GM19324 (cell line): Measurements from ENCODE around the gene RGS5.
"Not testable (repeated sequence)": the region's sequence is repeated elsewhere in the genome, so short reads cannot be mapped to it uniquely, and the experiment has no call there.

Experiments
- ATAC-seq: cut with Tn5 transposase; IDR thresholded peaks from one replicate; pipeline ENCODE4 v1.9.1; 2021; ENCODE audit warnings: mild to moderate bottlenecking, moderate library complexity; ENCODE audit not compliant: unreplicated experiment, low FRiP score

RGS5 gene

GRCh38 chr1:163202833-163203451, at the start of gene RGS5:
Gene RGS5 (minus strand): TSS chr1:163202916. CDS start chr1:163202835, 81 bp downstream.
- no peak for ATAC-seq

DNA sequence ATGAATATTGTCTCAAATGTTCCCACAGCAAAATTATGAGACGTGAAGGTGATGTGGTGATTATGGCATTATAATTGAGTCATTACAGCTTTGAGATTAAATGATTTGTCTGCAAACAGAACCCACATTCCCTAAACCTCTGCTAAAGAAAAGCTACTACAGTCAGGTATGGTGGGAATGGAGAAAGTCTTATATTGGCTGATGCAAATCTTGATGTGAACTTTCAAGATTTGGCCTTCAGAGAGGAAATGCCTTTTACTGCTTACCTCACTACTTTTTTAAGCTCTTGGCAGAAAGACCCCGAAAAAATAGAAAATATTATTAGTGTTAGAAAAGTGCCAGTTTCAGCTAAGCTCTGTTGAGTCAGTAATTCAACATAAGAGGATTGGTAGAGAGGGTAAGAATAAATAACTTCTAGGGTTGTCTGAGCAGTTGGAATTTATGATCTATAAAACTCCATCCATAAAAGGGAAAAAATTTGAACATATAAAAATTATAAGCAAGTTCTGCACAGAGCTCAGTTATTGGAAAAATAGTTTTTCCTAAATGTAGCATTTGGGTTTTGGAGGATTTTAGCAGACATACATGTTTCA, 47.8 kb upstream of the RGS5 start:
- no peak for ATAC-seq

GRCh38 chr1:163248064-163248463, 45.3 kb upstream of the RGS5 start:
- no peak for ATAC-seq

DNA sequence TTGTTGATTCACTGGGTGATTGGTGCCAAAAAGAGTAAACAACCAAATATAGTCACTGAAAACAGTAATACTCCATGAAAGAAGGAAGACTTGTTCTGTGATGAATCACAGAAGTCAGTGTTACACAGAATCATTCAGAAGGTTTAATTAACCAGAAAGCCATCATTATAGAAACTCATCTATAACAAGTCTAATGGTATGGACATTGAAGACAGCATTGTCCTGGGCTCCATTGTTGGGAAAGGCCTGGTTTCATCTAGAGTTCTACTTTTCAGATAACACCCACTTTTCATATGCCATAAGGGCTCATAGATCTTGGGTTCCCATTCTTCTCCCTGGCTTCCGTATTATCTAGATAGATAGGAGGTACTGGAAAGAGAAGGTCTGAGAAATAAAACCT, 41.9 kb upstream of the RGS5 start:
- not testable (repeated sequence) for ATAC-seq

DNA sequence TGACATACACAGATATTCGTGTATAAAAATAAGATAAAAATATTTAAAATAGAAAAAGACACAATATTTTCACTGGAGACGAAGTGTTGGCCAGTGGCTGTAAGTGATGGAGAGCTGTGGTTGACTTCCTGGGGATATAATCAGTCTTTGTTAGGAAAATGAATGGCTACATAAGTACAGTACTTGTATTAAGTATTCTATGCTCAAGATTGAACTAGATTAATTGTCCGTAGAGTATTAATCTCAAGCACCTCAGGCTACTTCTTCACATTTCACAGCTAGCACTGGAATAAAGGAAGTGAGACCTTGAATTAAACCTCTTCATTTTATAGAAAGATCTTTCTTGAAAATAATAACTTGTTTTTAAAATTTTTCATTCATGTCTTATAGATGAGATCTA, 39.0 kb upstream of the RGS5 start:
- no peak for ATAC-seq

DNA sequence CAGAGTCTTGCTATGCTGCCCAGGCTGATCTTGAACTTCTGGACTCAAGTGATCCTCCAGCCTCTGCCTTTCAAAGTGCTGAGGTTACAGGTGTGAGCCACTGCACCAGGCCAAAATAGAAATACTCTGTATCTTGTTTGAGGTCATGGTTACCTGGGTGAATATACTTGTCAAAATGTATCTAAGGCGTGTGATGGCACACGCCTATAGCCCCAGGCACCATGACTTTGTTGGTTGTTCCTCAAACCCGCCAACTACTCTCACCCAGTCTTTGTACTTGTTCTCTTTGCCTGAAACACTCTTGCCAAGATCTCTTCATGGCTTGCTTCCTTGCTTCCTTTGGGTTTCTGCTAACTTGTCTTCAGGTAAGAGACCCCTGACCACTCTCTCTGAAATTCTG, 38.0 kb upstream of the RGS5 start:
- no peak for ATAC-seq

DNA sequence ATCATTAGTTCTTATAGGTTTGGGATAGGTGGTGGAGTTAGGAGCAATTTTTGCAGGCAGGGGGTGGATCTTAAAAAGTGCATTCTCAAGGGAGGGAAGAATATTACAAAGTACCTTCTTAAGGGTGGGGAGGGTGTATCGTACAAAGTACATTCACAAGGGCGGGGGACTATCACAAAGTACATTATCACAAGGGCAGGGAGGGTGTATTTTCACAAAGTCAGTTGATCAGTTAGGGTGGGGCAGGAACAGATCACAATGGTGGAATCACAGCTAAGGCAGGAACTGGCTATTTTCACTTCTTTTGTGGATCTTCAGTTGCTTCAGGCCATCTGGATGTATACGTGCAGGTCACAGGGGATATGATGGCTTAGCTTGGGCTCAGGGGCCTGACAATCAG, 30.9 kb upstream of the RGS5 start:
- not testable (repeated sequence) for ATAC-seq

GRCh38 chr1:163231385-163231784, 28.7 kb upstream of the RGS5 start:
- ATAC-seq, result no peak

DNA sequence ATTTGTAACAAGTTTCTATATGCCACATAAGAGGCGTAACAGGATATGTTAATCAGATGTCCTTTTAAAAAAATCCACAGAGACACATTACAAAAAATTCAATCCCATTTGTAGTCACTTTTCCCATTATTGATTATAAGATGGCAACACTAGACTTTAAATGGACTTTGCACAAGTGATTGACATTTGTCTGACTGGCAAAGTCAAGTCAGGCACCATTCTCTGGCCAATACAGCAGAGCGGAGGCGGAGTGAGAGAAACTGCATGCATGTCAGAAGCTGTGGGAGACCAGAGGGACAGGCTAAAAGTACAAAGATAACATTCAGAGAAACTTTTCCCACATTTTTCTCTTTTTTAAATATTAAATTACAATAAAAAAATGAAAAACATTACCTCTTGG, 28.1 kb upstream of the RGS5 start:
- no peak for ATAC-seq

GRCh38 chr1:163228271-163228670, 25.6 kb upstream of the RGS5 start:
- not testable (repeated sequence) for ATAC-seq

DNA sequence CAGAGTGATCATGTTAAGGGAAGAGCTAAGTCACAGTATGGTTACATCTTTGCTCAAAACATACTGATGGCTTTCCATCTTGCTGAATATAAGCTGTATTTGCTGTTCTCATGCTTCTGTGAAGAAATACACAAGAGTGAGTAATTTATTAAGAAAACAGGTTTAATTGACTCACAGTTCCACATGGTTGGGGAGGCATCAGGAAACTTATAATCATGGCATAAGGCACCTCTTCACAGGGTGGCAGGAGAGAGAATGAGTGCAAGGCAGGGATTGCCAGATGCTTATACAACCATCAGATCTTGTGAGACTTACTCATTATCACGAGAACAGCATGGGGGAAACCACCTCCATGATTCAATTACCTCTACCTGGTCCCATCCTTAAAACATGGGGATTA, 24.4 kb upstream of the RGS5 start:
- no peak for ATAC-seq

GRCh38 chr1:163213626-163214025, 10.9 kb upstream of the RGS5 start:
- no peak for ATAC-seq

DNA sequence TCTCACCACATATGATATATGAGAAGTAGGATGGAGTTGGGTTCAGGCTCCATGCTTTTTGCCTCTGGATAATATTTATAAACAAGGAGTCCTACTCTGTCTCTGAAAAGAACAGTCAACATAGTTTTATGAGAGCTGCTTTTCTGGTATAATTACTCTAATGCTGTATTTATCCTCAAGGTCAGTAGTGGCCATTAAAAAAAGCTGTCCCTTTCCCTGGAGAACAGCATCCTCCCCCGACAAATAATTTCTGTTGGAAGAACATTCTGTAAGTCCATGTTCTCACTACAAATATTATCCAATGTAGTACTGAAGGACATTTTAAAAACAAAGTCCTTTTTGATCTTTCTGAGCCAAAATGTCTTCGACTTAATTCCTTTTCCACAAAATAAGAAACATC, 9.0 kb upstream of the RGS5 start:
- no peak for ATAC-seq

GRCh38 chr1:163205513-163205912, 2.8 kb upstream of the RGS5 start:
- no peak for ATAC-seq

- ATAC-seq, result no peak
Observed at GRCh38 chr1:163203561-163203960, 845 bp upstream of the RGS5 start.

GRCh38 chr1:163201906-163202305, 810 bp downstream of the RGS5 start:
- no peak for ATAC-seq

- no peak for ATAC-seq
Observed at GRCh38 chr1:163197022-163197421, 5.7 kb downstream of the RGS5 start.

GRCh38 chr1:163196449-163196787, 6.3 kb downstream of the RGS5 start:
- ATAC-seq, result no peak

DNA sequence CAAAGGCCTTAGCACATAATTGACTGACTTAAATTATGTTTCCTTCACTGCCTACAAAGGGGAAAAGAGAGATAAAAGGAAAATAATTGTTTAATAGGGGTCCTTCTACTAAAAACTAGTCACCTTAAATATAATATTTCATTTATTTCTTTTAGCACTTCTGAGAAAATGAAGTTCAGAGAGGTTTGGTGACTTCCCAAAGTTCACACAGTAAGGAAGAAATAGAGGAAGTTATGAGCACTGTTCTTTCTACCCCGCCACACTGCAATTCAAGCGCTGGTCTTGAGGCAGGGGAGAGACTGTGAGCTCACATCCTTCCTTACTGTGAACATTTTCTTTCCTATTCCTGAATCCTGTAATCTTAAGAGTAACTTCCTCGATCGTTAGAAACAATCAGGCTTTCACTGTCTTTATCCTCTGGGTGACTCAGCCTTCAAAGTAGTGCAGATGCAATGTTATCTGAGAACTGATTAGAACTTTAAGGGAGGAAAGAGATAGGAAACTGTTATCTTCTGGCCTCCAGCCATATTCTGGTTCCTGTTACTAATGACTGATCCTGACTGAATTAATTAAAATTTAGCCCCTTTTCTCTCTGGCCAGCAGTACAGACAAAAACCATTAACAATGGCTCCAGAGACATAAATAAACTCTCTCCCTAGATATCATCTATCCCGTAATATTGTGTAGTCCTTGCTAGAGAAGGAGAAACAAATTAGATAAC, 6.8 kb downstream of the RGS5 start:
- ATAC-seq, result no peak

DNA sequence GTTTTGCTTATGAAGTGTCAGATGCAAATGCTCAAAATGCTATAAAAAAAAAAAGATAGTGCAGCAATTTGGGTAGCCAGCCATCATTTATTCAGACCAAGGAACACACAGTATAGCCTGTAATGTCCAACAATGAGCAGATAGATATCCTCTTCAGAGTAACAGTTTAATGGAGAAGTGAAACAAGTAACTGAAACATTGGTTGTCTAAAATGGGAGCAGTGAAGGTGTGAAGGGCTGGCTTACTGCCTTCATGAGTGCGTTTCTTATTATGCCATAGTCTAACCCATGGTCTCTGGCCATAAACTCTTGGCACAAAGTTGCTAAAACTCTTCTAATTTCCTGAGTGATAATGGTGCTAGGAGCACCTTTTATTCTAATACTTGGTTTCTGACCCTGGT, 11.4 kb downstream of the RGS5 start:
- peak; percentile 75 for ATAC-seq

GRCh38 chr1:163188947-163189346, 13.8 kb downstream of the RGS5 start:
- ATAC-seq, result no peak

GRCh38 chr1:163187849-163188248, 14.9 kb downstream of the RGS5 start:
- ATAC-seq, result no peak
